ENCODE data around the gene KRT9.

The KRT9 gene

GRCh38 chr17:41542357-41542756 lies 29.5 kb downstream of the KRT9 start:
- H3K4me3 ChIP-seq (ENCODE audit: low read length): no peak overlapping the region
- no peak for DNase-seq (ENCODE audit: low read depth)
- TF ChIP-seq CTCF (conservative IDR thresholded peaks at IDR 0.05; ENCODE audit: low read length): no peak

- H3K4me3 ChIP-seq (ENCODE audit: low read length): no peak overlapping the region
- TF ChIP-seq CTCF (conservative IDR thresholded peaks at IDR 0.05; ENCODE audit: low read length): no peak
- no peak for DNase-seq (ENCODE audit: low read depth)
These were observed 30.8 kb downstream of the KRT9 start for GRCh38 chr17:41540921-41541625.

GRCh38 chr17:41539979-41540701 lies 31.7 kb downstream of the KRT9 start:
- no peak overlapping the region for H3K4me3 ChIP-seq (ENCODE audit: low read length)
- no peak for TF ChIP-seq CTCF (conservative IDR thresholded peaks at IDR 0.05; ENCODE audit: low read length)
- no peak for DNase-seq (ENCODE audit: low read depth)

GRCh38 chr17:41539071-41539492 lies 32.8 kb downstream of the KRT9 start:
- no peak for TF ChIP-seq CTCF (conservative IDR thresholded peaks at IDR 0.05; ENCODE audit: low read length)
- no peak overlapping the region for H3K4me3 ChIP-seq (ENCODE audit: low read length)
- no peak for DNase-seq (ENCODE audit: low read depth)

- no peak overlapping the region for H3K4me3 ChIP-seq (ENCODE audit: low read length)
- DNase-seq (ENCODE audit: low read depth): peak; percentile 62
- TF ChIP-seq CTCF (conservative IDR thresholded peaks at IDR 0.05; ENCODE audit: low read length): no peak
These were observed 33.3 kb downstream of the KRT9 start for GRCh38 chr17:41538565-41538991.

GRCh38 chr17:41537990-41538389 lies 33.9 kb downstream of the KRT9 start:
- TF ChIP-seq CTCF (conservative IDR thresholded peaks at IDR 0.05; ENCODE audit: low read length): no peak
- H3K4me3 ChIP-seq (ENCODE audit: low read length): no peak overlapping the region
- peak; percentile 64 for DNase-seq (ENCODE audit: low read depth)

GRCh38 chr17:41537614-41537954 lies 34.3 kb downstream of the KRT9 start:
- H3K4me3 ChIP-seq (ENCODE audit: low read length): no peak overlapping the region
- TF ChIP-seq CTCF (conservative IDR thresholded peaks at IDR 0.05; ENCODE audit: low read length): no peak
- DNase-seq (ENCODE audit: low read depth): no peak
